ENCODE results near the gene CUX1.
"Not testable (repeated sequence)": the region's sequence is repeated elsewhere in the genome, so short reads cannot be mapped to it uniquely, and the experiment has no call there.

The CUX1 gene

DNA sequence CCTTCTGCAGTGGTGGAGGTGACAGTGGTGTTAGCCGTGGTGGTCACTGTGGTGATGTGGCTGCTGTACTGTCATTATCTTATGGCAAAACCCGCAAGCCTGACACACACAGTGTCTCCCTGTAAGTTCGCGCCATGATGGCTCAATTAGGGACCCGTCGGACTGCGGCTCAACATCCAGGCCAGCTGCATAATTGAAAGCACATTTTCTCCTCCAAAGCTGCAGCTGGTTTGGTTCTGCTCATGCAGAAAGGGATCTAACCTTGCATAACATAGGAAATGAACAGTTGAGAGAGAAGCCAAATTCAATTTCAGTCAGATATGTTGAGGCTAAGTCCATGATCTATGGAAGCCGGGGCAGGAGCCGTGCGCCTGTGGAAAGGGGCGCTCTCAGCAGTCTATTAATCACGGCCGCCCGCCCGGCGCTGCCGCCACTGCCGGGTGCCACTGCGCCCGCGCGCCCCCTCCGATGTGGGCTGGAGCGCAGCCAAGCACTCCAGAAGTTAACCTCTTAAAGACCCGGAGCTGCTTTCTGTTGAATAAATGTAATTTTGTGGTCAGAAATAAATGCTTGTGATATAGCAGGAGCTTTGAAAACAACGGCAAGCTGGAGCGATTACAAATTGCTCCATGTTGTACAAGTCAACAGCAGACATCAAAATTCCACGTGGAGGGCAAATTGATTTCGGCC, 227.7 kb downstream of the CUX1 start:
- no peak for DNase-seq (ENCODE audit: low read depth in 3 of 3)

DNA sequence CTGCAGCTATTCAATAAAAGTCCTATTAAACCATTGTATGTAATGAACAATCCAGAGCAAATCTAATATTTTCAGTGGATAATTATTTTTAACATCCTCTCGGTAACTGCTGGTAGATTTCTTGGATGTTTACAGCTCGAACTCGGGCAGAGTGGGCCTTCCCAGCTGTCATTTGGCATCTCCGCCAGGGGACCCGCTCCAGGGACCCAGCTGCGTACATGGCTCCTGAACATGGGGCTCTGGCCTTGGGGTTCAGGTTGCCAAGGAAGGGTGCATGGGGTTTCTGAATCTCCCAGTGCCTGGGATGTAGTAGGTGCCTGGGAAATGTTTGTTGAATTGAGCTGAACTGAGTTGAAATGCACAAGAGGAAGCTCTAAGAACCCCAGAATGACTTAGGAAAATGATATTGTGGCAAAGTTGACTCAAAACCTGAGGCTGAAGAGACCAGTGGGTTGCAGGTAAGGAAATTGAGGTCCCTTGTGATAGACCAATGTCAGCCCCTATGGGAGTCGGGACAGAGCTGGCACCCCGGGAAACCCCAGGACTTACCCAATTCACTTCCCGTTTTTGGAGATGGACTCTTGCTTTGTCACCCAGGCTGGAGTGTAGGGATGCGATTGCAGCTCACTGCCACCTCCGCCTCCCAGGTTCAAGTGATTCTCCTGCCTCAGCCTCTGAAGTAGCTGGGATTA, 228.4 kb downstream of the CUX1 start:
- no peak for DNase-seq (ENCODE audit: low read depth in 3 of 3)

DNA sequence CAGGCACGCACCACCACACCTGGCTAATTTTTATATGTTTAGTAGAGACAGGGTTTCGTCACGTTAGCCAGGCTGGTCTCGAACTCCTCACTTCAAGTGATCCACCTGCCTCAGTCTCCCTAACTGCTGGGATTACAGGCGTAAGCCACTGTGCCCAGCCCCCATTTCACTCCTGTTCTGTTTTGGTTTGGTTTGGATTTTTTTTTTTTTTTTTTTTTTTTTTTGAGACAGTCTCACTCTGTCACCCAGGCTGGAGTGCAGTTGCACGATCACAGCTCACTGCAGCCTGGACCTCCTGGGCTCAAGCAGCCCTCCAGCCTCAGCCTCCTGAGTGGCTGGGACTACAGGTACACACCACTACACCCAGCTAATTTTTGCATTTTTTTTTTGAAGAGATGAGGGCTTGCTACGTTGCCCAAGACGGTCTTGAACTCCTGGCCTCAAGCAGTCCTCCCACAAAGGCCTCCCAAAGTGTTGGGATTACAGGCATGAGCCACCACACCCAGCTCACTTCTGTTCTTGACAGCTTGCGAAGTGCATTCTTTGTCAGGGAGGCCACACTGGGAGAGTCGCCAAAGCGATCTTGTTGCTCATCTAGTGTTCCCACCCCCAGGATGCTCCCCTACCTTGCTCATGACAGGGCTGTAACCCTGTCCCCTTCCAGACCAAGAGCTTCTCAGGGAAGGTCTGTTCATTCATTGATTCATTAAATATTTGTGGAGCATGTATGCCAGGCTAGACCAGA, 229.1 kb downstream of the CUX1 start:
- DNase-seq (ENCODE audit: low read depth in 3 of 3), result no peak

DNA sequence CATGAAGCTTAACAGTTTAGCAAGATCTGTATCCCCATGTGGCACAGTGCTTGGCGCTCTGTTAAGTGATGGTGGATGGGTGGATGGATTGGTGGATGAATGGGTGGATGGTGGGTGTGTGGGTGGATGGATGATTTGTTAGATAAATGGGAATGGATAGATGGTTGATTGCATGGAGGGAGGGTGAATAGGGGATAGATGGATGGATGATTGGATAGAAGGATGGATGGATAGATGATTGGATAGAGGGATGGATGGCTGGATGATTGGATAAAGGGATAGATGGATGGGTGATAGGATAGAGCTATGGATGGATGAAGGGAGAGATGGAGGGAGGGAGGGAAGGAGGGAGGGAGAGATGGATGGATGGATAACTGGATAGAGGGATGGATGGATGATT, 229.7 kb downstream of the CUX1 start:
- DNase-seq (ENCODE audit: low read depth in 3 of 3), result no peak

DNA sequence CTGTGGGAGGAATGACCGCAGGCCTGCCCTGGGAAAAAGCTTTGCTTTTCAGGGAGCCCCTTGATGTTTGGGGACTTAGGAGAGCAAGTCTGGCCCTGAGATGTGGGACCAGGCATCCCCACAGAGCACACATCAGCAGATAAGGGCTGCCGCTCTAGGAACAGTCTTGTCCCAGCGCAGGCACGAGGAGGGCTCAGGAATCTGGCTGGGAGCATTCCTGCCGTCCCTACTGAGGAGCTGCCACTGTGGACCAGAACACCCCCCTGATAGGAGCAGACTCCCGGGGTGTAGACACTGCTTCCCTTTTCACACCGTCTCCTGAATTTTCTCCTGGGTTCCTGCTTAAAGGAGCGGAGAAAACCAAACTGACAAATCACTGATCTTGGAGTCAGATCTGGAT, 232.3 kb downstream of the CUX1 start:
- no peak for DNase-seq (ENCODE audit: low read depth in 3 of 3)

DNA sequence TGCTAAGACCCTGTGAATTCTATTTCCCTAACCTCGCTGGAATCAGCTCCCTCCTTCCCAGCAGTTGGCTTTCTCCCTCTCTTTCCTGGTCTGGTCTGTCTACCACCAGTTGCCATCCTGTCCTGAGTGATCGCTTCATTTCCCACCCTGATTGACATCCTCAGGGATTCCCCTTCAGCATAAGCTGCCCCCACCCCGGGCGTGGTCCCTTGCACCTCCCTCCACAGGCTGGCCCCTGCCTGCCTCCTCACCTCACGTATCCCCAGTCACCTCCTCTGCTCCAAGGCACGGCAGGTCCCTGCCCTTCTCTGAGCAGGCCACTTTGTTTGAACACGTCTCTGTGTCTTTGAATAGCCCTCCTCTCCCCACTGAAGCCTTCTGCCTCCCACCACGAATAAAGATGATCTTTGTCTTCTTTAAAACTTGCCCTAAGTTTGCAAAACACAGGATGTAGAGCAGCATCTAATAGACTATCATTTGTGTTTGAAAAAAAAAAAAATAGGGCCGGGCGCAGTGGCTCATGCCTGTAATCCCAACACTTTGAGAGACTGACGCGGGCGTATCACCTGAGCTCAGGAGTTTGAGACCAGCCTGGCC, 233.5 kb downstream of the CUX1 start:
- DNase-seq (ENCODE audit: low read depth in 3 of 3), result no peak

DNA sequence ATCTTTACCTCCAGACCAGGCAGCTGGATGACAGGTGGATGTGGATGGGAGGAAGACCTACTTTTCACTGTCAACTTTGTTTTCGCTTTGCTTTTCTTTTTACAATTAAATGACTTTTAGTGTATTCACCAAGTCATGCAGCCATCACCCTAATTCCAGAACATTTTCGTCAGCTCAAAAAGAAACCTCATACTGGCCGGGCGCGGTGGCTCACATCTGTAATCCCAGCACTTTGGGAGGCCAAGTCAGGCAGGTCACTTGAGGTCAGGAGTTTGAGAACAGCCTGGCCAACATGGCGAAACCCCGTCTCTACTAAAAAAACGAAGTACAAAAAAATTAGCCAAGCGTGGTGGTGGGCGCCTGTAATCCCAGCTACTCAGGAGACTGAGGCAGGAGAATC, 234.3 kb downstream of the CUX1 start:
- not testable (repeated sequence) for DNase-seq (ENCODE audit: low read depth in 3 of 3)

DNA sequence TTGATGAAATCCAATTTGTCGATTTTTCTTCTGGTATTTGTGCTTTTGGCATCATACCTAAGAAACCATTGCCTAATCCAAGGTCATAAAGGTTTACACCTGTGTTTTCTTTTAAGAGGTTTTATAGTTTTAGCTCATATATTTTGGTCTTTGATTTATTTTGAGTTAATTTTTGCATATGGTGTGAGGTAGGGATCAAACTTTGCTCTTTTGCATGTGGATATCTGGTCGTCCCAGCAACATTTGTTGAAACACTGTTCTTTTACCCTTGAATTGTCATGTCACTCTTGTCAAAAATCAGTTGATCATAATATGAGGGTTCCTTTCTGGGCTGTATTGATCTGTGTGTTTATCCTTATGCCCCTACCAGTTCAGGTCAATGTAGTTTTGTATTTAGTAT, 236.7 kb downstream of the CUX1 start:
- DNase-seq (ENCODE audit: low read depth in 3 of 3), result no peak

DNA sequence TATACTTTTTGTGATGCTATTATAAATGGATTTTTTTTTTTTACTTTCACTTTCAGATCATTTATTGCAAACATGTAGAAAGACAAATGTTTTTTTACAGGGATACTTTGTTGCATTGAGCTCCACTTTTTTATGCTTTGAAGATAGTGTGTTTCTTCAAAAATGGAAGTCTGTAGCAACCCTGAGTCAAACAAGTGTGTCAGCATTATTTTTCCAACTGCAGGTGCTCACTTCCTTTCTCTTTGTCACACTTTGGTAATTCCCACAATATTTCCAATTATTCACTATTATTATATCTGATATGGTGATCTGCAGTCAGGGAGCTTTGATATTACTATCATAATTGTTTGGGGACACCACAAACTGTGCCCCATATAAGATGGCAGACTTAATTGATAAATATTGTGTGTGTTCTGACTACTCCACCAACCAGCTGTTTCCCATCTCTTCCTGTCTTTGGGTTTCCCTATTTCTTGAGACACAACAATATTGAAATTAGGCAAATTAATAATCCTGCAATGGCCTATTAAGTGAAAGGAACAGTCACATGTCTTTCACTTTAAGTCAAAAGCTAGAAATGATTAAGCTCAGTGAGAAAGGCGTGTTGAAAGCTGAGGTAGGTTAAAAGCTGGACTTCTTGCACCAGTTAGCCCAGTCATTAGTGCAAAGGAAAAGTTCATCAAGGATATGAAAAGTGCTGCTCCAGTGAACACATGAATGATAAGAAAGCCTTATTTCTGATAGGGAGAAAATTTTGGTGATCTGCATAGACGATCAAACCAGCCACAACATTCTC, 238.0 kb downstream of the CUX1 start:
- no peak for DNase-seq (ENCODE audit: low read depth in 3 of 3)

DNA sequence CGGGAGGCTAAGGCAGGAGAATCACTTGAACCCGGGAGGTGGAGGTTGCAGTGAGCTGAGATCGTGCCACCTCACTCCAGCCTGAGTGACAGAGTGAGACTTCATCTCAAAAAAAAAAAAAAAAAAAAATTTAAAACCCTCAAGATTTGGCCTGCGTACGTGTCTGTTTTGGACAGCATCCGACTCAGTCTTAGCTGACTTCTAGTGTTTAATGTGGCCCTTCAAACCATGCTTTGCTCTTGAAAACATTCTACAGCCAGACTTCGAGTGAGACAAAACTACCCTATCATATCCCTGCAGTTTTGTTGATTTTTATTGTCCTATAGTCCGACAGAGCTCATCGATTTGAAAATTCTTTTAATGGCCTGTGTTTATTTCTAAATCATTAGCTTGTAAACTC, 242.1 kb downstream of the CUX1 start:
- DNase-seq (ENCODE audit: low read depth in 3 of 3), result no peak

DNA sequence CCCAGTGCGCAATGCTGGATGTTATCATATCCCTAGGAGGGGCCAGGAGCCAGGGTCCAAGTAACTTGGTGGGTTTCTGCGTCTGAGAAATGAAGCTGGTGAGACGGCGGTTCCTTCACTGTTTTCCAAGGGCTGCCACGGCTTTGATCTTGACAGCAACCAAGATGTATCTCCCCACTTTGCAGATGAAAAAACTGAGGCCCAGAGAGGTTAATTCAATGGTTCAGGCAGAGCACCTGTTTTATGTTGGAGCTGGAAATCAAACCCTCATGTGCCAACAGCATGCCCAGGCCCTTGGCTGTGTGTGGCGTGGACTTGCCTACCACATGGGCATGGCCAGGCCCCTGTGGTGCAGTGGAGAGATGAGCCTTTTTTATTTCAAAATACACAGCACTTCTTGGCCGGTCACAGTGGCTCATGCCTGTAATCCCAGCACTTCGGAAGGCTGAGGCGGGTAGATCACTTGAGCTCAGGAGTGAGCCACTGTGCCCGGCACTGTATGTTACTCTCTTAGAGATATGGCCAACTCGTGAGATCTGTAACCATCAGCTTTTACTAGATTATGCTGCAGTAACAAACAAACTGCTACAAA, 244.0 kb downstream of the CUX1 start:
- DNase-seq (ENCODE audit: low read depth in 3 of 3), result no peak

DNA sequence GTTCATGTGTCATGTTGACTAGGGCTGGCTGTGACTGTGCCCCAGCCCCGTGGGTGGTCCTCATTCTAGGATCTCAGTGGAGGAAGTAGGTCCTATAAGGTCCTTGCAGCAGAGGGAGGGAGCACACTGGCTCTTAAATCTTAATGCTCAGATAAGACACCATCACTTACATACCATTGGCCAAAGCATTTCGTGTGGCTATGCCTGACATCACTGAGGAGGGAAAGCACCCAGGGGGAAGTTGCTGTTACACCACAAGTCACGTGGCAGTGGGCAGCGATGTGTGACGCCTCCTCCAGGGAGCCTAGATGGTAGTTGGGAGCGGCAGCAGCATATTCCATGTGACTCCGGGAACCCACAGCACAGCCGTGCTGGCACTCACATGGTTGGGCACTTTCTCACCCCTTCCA, 244.6 kb downstream of the CUX1 start:
- DNase-seq (ENCODE audit: low read depth in 3 of 3), result no peak

DNA sequence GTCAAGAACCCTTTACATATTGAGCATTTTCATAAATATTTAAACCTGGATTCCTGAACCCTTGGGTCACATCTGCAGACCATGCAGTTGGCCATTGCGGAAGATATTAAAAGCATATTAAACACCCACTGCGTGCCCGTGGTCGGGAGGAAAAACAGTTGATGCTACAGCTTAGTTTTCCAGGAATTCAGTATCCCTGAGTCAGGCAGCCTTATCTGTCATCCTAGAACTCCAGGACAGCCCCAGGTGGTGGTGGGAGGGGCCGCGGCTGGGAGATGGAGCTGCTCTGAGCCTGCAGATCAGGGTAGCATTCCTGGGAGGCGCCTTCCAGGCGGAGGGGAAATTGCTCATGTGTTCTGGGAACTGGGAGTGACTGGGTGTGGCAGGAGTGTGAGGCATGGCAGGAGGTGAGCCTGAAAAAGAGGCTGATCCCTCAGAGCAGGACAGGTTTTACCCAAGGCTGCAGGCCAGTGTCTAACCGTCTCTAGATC, 246.3 kb downstream of the CUX1 start:
- no peak for DNase-seq (ENCODE audit: low read depth in 3 of 3)

DNA sequence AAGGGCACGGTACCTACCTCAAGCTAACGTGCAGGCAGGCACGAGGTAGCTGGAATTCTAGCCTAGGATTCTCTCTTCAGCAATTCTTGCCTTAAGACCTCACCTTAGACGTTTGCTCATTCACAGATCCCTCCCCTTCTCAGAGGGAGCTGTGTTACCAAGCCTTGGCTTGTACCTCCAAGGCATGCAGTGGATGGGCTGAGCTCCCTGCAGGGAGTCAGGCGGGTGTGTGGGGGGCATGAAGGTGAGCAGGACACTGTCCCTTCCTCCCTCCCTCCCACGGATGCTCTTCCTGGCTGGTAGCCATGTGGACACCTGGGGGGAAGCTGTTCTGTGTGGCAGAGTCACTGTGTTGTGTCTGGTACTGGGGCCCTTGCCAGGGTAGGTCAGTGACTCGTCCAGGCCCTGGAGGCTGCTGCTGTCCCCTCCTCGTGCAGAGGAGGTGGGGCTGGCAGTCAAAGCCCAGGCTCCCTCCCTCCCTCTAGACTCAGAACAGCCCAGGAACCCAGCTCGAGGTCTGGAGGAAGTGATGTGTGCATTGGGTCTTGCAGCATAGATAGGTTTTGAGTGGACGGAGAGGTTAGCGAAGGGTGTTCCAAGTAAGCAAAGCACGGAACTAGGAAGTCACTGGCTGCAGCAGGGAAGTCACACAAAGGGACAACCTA, 247.1 kb downstream of the CUX1 start:
- no peak for DNase-seq (ENCODE audit: low read depth in 3 of 3)

DNA sequence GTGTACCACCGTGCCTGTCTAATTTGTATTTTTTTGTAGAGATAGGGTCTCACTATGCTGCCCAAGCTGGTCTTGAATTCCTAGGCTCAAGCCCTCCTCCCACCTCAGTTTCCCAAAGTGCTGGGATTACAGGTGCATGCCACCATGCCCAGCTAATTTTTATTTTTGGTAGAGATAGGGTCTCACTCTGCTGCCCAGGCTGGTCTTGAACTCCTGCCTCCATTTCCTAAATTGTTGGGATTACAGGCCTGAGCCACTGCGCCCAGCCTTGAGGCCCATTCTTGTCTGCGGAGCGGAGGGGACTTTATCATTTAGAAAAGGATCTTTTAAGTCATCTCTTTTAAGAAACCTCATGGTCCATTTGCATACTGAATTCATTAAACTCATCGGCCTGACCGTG, 247.8 kb downstream of the CUX1 start:
- DNase-seq (ENCODE audit: low read depth in 3 of 3), result no peak

DNA sequence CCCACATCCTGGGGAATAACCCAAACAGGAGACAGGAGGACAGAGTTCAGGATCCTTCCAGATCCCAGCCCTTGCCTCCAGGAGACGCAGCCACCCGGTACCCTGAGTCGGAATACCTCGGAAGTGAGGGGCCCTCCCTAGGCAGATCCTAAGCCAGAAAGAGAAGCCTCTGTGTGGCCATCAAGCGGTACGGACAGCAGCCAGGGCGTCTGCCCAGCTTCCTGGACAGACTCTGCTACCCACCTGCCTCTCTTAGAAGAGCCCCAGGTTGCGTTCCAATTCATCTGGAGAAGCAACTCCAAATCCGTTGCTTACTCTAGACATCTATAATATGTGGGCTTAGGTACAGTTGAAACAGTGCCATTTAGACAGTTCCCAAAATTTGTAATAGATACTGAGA, 249.1 kb downstream of the CUX1 start:
- DNase-seq (ENCODE audit: low read depth in 3 of 3), result no peak

DNA sequence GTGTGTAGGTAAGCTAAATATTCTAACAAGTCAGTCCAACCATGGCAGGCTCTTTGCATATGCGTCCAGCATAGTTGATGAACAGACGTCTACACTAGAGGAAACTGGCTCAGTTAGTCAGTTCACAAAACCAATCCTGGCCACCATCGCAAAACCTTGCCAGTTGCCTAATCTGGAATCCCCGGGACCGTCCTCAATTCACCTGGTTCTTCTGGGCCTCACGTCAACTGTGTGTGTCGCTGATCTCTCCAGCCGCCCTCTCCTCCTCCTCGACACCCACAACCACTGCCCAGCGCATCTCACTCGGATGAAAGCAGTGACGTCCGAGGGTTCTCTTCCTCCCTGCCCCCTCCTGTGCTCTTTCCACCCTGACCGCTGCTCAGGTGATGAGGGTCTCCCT, 251.4 kb downstream of the CUX1 start:
- no peak for DNase-seq (ENCODE audit: low read depth in 3 of 3)

DNA sequence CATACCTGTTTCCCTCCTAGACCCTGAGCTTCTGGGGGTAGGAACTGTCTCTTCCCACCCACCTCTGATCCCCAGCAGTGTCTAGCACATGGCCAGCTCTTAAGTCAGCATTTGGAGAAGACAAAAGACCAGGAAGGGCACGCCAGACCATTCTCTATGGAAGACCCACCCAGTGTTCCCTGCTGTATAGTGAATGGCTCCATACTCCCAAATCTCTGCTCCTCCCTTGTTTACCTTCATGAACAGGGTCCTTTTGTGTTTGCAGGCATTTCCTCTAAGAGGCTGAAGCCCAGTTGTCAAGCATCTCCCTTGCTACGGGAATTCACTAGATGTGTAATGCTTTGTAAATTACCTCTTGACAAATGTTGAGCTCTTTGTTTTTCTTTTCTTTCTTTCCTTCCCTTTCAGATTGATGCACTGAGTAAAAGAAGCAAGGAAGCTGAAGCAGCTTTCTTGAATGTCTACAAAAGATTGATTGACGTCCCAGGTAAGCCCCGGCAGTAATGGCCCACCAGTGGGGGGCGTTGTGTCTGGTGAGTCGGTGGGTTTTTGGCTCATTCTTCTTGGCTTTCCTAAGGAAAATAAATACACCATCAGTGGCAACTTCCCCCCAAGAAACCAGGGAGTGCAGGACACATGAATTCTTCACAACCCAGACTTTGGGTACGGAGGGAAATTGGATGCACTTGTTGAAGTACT, 252.7 kb downstream of the CUX1 start:
- no peak for DNase-seq (ENCODE audit: low read depth in 3 of 3)

DNA sequence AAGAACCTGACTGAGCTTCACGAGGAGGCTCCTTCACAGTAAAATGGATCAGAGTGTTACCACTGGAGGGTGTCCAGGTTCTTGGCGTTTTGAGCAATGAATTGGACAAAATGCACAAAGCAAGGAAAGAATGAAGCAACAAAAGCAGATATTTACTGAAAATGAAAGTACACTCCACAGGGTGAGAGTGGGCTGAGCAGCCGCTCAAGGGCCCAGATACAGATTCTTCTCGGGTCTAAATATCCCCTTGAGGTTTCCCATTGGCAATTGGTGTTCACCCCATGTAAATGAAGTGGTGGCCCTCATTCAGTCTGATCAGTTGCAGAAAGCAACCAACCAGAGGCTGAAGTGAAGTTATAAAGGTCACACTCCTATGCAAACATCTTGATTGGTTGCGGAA, 254.6 kb downstream of the CUX1 start:
- DNase-seq (ENCODE audit: low read depth in 3 of 3), result no peak

DNA sequence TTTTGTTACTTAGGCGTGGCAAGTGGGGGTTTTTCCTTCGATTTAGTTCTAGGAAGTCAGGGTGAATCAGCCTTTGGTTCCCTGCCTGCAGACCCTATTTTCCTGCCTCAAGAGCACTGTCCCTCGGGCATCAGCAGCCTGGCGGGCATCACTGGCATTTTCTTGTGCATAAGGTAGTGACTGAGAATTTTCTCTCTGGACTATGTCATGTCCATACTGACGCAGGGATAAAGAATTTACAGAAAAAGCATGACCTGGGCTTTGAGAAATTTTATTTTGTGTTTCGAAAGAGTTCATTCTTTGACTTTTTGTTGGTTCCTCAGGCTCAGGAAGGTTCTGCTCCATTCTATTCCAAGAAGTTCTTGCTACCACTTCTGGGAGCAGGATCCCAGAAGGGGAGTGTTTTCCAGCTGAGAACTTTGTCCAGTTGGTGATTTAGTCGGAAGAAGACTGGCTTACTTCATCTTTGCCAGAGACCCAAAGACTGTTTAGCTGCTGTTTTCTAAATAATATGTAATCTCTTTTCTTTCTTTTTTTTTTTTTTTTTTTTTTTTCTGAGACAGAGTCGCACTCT, 255.3 kb downstream of the CUX1 start:
- no peak for DNase-seq (ENCODE audit: low read depth in 3 of 3)

Data from stimulated activated CD4-positive, alpha-beta T cell treated with anti-CD3 and anti-CD28 coated beads, TNF-alpha, amount 100 ng/mL, for 48 hours (primary cell).